ENCODE data around the gene IER3IP1. TPM values are rescaled to one million over a fixed set of nuclear protein-coding genes. Genes with fewer than 3 reads are reported as not detected.
"Not testable (repeated sequence)": the region's sequence is repeated elsewhere in the genome, so short reads cannot be mapped to it uniquely, and the experiment has no call there.

The IER3IP1 gene
- total RNA-seq, 2 donors from 2014 or later = 10.5 to 14.5 TPM

DNA sequence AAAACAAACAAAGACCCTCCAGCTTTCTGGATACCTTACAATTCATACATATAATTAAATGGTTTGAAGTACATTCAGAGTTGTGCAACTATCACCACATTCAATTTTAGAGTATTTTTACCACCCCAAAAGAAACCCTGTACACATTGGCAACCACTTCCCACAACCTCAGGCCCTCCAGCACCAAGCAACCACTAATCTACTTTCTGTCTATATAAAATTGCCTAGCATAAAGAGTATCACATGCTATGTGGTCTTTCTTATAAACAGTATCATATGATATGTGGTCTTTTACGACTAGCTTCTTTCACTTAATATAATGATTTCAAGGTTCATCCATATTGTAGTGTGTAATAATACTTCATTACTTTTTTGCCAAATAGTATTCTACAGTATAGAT, 7.3 kb downstream of the IER3IP1 start:
- no peaks in the 10 kb centered on the region for H3K27me3 ChIP-seq
- intact Hi-C loops (cut with DNase I) = no loop called here
- no peaks in the 10 kb centered on the region for H3K9me3 ChIP-seq
- H3K9ac ChIP-seq (ENCODE audit: low read depth in 2 of 2, low read length in 2 of 2) = no peak overlapping the region
- no peak for DNase-seq
- TF ChIP-seq, protein P1, sequence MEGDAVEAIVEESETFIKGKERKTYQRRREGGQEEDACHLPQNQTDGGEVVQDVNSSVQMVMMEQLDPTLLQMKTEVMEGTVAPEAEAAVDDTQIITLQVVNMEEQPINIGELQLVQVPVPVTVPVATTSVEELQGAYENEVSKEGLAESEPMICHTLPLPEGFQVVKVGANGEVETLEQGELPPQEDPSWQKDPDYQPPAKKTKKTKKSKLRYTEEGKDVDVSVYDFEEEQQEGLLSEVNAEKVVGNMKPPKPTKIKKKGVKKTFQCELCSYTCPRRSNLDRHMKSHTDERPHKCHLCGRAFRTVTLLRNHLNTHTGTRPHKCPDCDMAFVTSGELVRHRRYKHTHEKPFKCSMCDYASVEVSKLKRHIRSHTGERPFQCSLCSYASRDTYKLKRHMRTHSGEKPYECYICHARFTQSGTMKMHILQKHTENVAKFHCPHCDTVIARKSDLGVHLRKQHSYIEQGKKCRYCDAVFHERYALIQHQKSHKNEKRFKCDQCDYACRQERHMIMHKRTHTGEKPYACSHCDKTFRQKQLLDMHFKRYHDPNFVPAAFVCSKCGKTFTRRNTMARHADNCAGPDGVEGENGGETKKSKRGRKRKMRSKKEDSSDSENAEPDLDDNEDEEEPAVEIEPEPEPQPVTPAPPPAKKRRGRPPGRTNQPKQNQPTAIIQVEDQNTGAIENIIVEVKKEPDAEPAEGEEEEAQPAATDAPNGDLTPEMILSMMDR (IDR thresholded peaks at IDR 0.05) = no peak
- H3K4me3 ChIP-seq = no peak overlapping the region
- H3K36me3 ChIP-seq = no peaks in the 10 kb centered on the region
- no peak overlapping the region for H3K27ac ChIP-seq
- no peaks in the 10 kb centered on the region for H3K4me1 ChIP-seq

DNA sequence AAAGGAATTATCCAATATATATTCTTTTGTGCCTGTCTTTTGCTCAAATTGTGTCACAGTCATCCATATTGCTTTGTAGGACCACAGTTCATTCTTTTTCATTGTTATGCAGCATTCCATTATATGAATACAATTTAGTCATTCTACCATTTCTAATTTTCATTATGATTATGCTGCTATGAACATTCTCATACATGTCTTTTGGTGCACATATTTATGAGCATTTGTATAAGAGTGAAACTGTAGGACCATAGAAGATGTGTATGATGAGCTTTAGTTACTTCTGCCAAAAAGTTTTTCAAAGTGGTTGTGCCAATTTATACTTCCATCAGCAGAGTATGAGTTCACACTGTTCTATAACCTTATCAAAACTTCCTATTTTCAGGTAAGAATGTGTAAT, 7.7 kb downstream of the IER3IP1 start:
- intact Hi-C loops (cut with DNase I) = no loop called here
- H3K4me3 ChIP-seq = no peak overlapping the region
- H3K4me1 ChIP-seq = no peaks in the 10 kb centered on the region
- H3K9ac ChIP-seq (ENCODE audit: low read depth in 2 of 2, low read length in 2 of 2) = no peak overlapping the region
- TF ChIP-seq, protein P1 (IDR thresholded peaks at IDR 0.05) = no peak
- DNase-seq = no peak
- H3K27ac ChIP-seq = no peak overlapping the region
- no peaks in the 10 kb centered on the region for H3K9me3 ChIP-seq
- no peaks in the 10 kb centered on the region for H3K36me3 ChIP-seq
- H3K27me3 ChIP-seq = no peaks in the 10 kb centered on the region

DNA sequence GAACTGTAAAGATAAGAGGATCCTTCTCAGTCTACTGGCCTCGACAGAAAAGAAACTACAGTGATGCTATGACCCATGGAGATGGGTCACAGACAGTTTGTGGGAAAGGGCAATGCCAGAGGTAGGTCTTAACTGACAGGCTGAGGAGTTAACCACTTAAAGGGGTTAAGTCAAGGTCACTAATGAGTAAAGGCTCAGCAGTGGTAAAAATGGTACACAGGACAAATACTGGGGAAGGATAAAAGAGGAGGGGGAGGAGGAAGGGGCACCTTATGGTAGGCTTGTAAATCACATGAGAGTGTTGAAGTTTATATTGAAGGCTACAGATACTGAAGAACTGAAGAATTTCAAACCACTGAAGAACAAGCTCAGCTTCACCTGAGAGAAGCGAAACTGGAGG, 9.9 kb downstream of the IER3IP1 start:
- no peak for DNase-seq
- H3K9ac ChIP-seq (ENCODE audit: low read depth in 2 of 2, low read length in 2 of 2) = no peak overlapping the region

DNA sequence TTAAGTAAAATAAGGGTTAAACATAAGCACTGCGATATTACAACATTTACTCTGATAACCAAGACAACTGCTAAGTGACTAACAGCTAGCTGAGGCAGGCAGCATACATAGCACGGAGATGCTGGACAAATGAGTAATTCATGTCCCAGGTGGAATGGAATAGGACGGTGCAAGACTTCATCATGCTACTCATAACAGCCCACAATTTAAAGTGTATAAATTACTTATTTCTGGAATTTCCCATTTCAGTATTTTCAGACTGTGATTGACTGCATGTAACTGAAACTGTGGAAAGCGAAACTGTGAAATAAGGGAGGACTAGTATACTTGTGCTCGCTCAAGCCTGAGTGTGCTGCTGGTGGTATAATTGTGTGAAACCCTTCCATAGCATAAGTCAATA, 12.9 kb downstream of the IER3IP1 start:
- no peak overlapping the region for H3K4me3 ChIP-seq
- no peaks in the 10 kb centered on the region for H3K9me3 ChIP-seq
- H3K4me1 ChIP-seq = no peaks in the 10 kb centered on the region
- no peak overlapping the region for H3K9ac ChIP-seq (ENCODE audit: low read depth in 2 of 2, low read length in 2 of 2)
- TF ChIP-seq, protein P1 (IDR thresholded peaks at IDR 0.05) = no peak
- no peak for DNase-seq
- no peaks in the 10 kb centered on the region for H3K36me3 ChIP-seq
- no peaks in the 10 kb centered on the region for H3K27me3 ChIP-seq
- no peak overlapping the region for H3K27ac ChIP-seq
- intact Hi-C loops (cut with DNase I) = no loop called here

More for the DNA sequence above, 9.9 kb downstream of the IER3IP1 start:
- intact Hi-C loops (cut with DNase I) = no loop called here
- TF ChIP-seq, protein P1 (IDR thresholded peaks at IDR 0.05) = no peak
- Histone ChIP-seq H3K27me3 (no peaks in the 10 kb centered on the region), H3K27ac (no peak overlapping the region), H3K9me3 (no peaks in the 10 kb centered on the region), H3K36me3 (no peaks in the 10 kb centered on the region), H3K4me1 (no peaks in the 10 kb centered on the region), H3K4me3 (no peak overlapping the region)

DNA sequence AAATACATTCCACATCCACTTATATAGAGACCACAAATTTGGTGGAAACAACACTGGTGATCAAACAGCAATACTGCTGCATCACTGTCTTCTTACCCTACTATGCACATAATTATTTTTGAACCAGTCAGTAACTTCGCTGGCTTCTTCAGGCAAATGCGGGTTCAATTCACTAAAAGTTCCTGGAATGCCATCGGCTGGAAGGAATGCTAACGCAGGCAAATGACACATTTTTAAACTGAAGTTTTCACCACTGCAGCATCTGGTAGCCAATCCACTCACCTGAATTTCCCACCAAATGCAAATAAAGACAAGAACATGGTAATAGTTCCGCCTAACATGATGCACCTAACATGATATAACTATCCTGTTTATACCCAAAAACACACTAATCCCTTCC, 15.9 kb downstream of the IER3IP1 start:
- H3K9ac ChIP-seq (ENCODE audit: low read depth in 2 of 2, low read length in 2 of 2) = no peak overlapping the region
- no peaks in the 10 kb centered on the region for H3K36me3 ChIP-seq
- no peak overlapping the region for H3K27ac ChIP-seq
- TF ChIP-seq, protein P1 (IDR thresholded peaks at IDR 0.05) = no peak
- no peaks in the 10 kb centered on the region for H3K4me1 ChIP-seq
- intact Hi-C loops (cut with DNase I) = no loop called here
- no peaks in the 10 kb centered on the region for H3K9me3 ChIP-seq
- no peak for DNase-seq
- no peak overlapping the region for H3K4me3 ChIP-seq
- no peaks in the 10 kb centered on the region for H3K27me3 ChIP-seq

DNA sequence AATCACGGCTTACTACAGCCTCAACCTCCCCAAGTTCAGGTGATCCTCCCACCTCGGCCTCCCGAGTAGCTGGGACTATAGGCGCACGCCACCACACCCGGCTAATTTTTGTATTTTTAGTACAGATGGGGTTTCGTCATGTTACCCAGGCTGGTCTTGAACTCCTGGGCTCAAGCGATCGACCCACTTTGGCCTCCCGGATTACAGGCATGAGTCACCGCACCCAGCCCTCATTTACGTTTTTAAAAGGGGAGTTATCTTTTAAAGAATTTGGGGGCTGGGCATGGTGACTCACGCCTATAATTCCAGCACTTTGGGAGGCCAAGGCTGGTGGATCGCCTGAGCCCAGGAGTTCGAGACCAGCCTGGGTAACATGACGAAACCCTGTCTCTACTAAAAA, 17.8 kb downstream of the IER3IP1 start:
- H3K9me3 ChIP-seq; DNase-seq; H3K27ac ChIP-seq; H3K27me3 ChIP-seq; intact Hi-C loops (cut with DNase I); H3K9ac ChIP-seq (ENCODE audit: low read depth in 2 of 2, low read length in 2 of 2); H3K4me3 ChIP-seq; H3K4me1 ChIP-seq; H3K36me3 ChIP-seq: not testable (repeated sequence)

Data from colonic mucosa (tissue), 4 donors.